Esophagus squamous epithelium (tissue), 4 donors: Measurements from ENCODE around the gene AP2A2.

ENCODE experiments used
- POLR2A ChIP-seq, 4 donors: fragments of 450-650 bp; IDR thresholded peaks; one replicate each; pipeline ENCODE4 v1.6.1; 2017; ENCODE audit warnings: antibody characterized with exemption in 4 of 4, mild to moderate bottlenecking in 4 of 4, moderate library complexity in 3 of 4
- TF ChIP-seq, protein P1 (sequence below), 6 experiments: fragments of 450-650 bp in 4 of 6; fragments of 200-600 bp in 2 of 6; sonication (generic) in 2 of 6; IDR thresholded peaks; one replicate each; pipeline ENCODE4 v1.5.1; 2016 to 2019; ENCODE audit warnings: antibody characterized with exemption in 6 of 6, mild to moderate bottlenecking in 4 of 6, moderate library complexity in 4 of 6

DNA sequence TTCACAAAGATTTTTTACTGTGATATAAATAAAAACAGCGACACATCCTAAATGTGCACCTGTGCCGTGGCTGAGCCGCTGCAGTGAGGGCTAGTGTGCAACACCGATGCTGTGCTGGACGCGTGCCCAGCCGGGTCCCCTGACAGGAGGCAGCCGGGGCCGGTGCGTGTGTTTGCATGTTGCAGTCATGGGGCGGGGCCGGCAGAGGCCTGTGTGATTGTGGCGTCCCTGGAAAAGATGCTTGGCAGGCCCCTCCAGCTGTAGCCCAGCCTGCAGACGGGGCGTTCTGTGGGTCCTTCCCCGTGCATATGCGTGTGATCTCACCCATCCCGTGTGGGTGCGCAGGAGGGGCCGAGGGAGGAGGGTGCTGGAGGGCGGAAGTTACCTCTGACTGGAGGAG is 80.3 kb downstream of the AP2A2 start:
- TF ChIP-seq, protein P1, sequence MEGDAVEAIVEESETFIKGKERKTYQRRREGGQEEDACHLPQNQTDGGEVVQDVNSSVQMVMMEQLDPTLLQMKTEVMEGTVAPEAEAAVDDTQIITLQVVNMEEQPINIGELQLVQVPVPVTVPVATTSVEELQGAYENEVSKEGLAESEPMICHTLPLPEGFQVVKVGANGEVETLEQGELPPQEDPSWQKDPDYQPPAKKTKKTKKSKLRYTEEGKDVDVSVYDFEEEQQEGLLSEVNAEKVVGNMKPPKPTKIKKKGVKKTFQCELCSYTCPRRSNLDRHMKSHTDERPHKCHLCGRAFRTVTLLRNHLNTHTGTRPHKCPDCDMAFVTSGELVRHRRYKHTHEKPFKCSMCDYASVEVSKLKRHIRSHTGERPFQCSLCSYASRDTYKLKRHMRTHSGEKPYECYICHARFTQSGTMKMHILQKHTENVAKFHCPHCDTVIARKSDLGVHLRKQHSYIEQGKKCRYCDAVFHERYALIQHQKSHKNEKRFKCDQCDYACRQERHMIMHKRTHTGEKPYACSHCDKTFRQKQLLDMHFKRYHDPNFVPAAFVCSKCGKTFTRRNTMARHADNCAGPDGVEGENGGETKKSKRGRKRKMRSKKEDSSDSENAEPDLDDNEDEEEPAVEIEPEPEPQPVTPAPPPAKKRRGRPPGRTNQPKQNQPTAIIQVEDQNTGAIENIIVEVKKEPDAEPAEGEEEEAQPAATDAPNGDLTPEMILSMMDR (IDR thresholded peaks at IDR 0.05), result no peak
- TF ChIP-seq POLR2A (IDR thresholded peaks at IDR 0.05), result no peak
